ENCODE results near the gene FAM25G.
"Not testable (repeated sequence)": the region's sequence is repeated elsewhere in the genome, so short reads cannot be mapped to it uniquely, and the experiment has no call there.

- TF ChIP-seq ATF2 (tag by site-specific recombination; IDR thresholded peaks at IDR 0.05; ENCODE audit: low read depth); ZNF639 (tag by site-specific recombination; IDR thresholded peaks at IDR 0.05): not testable (repeated sequence)
- TF ChIP-seq, protein P1, sequence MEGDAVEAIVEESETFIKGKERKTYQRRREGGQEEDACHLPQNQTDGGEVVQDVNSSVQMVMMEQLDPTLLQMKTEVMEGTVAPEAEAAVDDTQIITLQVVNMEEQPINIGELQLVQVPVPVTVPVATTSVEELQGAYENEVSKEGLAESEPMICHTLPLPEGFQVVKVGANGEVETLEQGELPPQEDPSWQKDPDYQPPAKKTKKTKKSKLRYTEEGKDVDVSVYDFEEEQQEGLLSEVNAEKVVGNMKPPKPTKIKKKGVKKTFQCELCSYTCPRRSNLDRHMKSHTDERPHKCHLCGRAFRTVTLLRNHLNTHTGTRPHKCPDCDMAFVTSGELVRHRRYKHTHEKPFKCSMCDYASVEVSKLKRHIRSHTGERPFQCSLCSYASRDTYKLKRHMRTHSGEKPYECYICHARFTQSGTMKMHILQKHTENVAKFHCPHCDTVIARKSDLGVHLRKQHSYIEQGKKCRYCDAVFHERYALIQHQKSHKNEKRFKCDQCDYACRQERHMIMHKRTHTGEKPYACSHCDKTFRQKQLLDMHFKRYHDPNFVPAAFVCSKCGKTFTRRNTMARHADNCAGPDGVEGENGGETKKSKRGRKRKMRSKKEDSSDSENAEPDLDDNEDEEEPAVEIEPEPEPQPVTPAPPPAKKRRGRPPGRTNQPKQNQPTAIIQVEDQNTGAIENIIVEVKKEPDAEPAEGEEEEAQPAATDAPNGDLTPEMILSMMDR (tag by site-specific recombination; IDR thresholded peaks at IDR 0.05), result not testable (repeated sequence)
These were observed 24.0 kb downstream of the FAM25G start for GRCh38 chr10:47467458-47467857.
